PC-9 (cell line): ENCODE measurements around the gene FOXD1. TPM values are rescaled to one million over a fixed set of nuclear protein-coding genes. Genes with fewer than 3 reads are reported as not detected.

Experiments
- BruUV-seq: library from RNA; stranded (reverse); fragments of 400-500 nt; replicated peaks from 2 replicates; lab custom pipeline; 2021; lab: Mats Ljungman, UMichigan
- CTCF ChIA-PET: fragments of 300-600 bp; sonication (Branson Sonifier 250); formaldehyde crosslinking; loops from one replicate; lab custom pipeline; 2022; ENCODE audit warnings: antibody characterized with exemption; lab: Charles Lee
- POLR2A ChIA-PET: fragments of 300-600 bp; sonication (Branson Sonifier 250); formaldehyde crosslinking; loops from one replicate; lab custom pipeline; 2022; ENCODE audit warnings: antibody characterized with exemption; ENCODE audit not compliant: unreplicated experiment; lab: Charles Lee
- DNase-seq, 2 experiments: peaks; one replicate each; pipeline versions ENCODE4 v3.0.0 to v3.0.0-alpha.2; 2015 to 2022; ENCODE audit warnings: mixed read lengths in 1 of 2
- H2AFZ ChIP-seq: fragments of 200-600 bp; sonication (generic); 2 replicates; pipeline ENCODE4 v1.8.1; 2017; ENCODE audit warnings: antibody characterized with exemption
- H3F3A ChIP-seq: fragments of 200-600 bp; sonication (generic); 2 replicates; pipeline ENCODE4 v1.8.1; 2017; ENCODE audit warnings: antibody characterized with exemption, mild to moderate bottlenecking, low read depth; ENCODE audit not compliant: insufficient read depth
- H3K27ac ChIP-seq: fragments of 200-600 bp; sonication (generic); 2 replicates; pipeline ENCODE4 v1.6.1; 2016; ENCODE audit warnings: mixed run types
- H3K27me3 ChIP-seq: fragments of 200-600 bp; sonication (generic); 2 replicates; pipeline ENCODE4 v1.6.1; 2016; ENCODE audit warnings: low read depth, mixed run types; ENCODE audit not compliant: insufficient read depth
- H3K36me3 ChIP-seq: fragments of 200-600 bp; sonication (generic); 2 replicates; pipeline ENCODE4 v1.6.1; 2016; ENCODE audit warnings: low read depth, mixed run types
- H3K4me1 ChIP-seq: fragments of 200-600 bp; sonication (generic); replicated peaks from 2 replicates; pipeline ENCODE4 v1.6.1; 2016; ENCODE audit warnings: mixed run types; ENCODE audit not compliant: insufficient read depth
- H3K4me2 ChIP-seq: fragments of 200-600 bp; sonication (generic); 2 replicates; pipeline ENCODE4 v1.6.1; 2017; ENCODE audit warnings: mixed run types
- H3K4me3 ChIP-seq: fragments of 200-600 bp; sonication (generic); 2 replicates; pipeline ENCODE4 v1.6.1; 2016; ENCODE audit warnings: mixed run types
- H3K79me2 ChIP-seq: fragments of 200-600 bp; sonication (generic); 2 replicates; pipeline ENCODE4 v1.6.1; 2017; ENCODE audit warnings: low read depth, mixed run types
- H3K9me2 ChIP-seq: fragments of 200-600 bp; sonication (generic); 2 replicates; pipeline ENCODE4 v1.8.1; 2017; ENCODE audit warnings: mild to moderate bottlenecking; ENCODE audit not compliant: insufficient read depth
- H3K9me3 ChIP-seq: fragments of 200-600 bp; sonication (generic); 2 replicates; pipeline ENCODE4 v1.8.1; 2016; ENCODE audit warnings: low read depth; ENCODE audit not compliant: insufficient read depth
- H4K20me1 ChIP-seq: fragments of 200-600 bp; sonication (generic); 2 replicates; pipeline ENCODE4 v1.8.1; 2017; ENCODE audit not compliant: insufficient read depth
- CTCF ChIP-seq: fragments of 200-600 bp; sonication (generic); conservative IDR thresholded peaks from 2 replicates; pipeline ENCODE4 v1.6.1; 2017; ENCODE audit warnings: mixed run types, antibody characterized with exemption, mild to moderate bottlenecking, moderate library complexity
- EZH2 ChIP-seq: fragments of 200-600 bp; sonication (generic); IDR thresholded peaks from 2 replicates; pipeline ENCODE4 v1.8.0; 2017; ENCODE audit warnings: antibody characterized with exemption, low read depth
- intact Hi-C: fragments of 100-400 bp; cut with micrococcal nuclease; formaldehyde crosslinking; loops from one replicate; pipeline ENCODE4 v1.10.0; 2022; ENCODE audit not compliant: unreplicated experiment
- total RNA-seq: library from RNA; stranded (reverse); gene quantifications from 2 replicates; pipeline ENCODE4 v1.2.3, GENCODE V29; 2021

Gene FOXD1
- total RNA-seq, 1 experiment from 2014 or later = 4.1 TPM

- Histone ChIP-seq H3K27me3 (no peaks in the 10 kb centered on the region), H3K4me3 (no peak overlapping the region), H3K4me2 (no peak overlapping the region), H3K4me1 (no peaks in the 10 kb centered on the region), H3F3A (no peaks in the 10 kb centered on the region), H3K9me3 (no peaks in the 10 kb centered on the region), H3K27ac (no peak overlapping the region), H3K79me2 (no peaks in the 10 kb centered on the region), H4K20me1 (no peaks in the 10 kb centered on the region), H3K36me3 (no peaks in the 10 kb centered on the region), H2AFZ (no peak overlapping the region), H3K9me2 (no peaks in the 10 kb centered on the region)
- POLR2A ChIA-PET = interaction anchor here (0.5 to 0.6 kb wide), 3 partner anchors 9 to 84 kb away, joined by 3 to 9 read pairs (median 5); no protein-coding TSS in a partner anchor
- BruUV-seq = no TSS peak
- CTCF ChIA-PET = no interaction called here
- intact Hi-C loops = no loop called here
- no peak for TF ChIP-seq EZH2
- no peak for TF ChIP-seq CTCF
- DNase-seq = no peak
Observed at GRCh38 chr5:73405691-73406090, 42.9 kb downstream of the FOXD1 start.

- Histone ChIP-seq H3F3A (no peaks in the 10 kb centered on the region), H3K27ac (no peak overlapping the region), H3K27me3 (no peaks in the 10 kb centered on the region), H4K20me1 (no peaks in the 10 kb centered on the region), H3K9me2 (peaks cover 7% of the 10 kb centered on the region; the same call in 1 of the 2 replicates), H3K36me3 (no peaks in the 10 kb centered on the region), H3K4me1 (no peaks in the 10 kb centered on the region), H2AFZ (no peak overlapping the region), H3K79me2 (no peaks in the 10 kb centered on the region), H3K4me3 (no peak overlapping the region), H3K4me2 (no peak overlapping the region), H3K9me3 (no peaks in the 10 kb centered on the region)
- DNase-seq = no peak
- POLR2A ChIA-PET = interaction anchor here (0.6 kb wide), 1 partner anchor 46 kb away, joined by 8 read pairs; no protein-coding TSS in a partner anchor
- no TSS peak for BruUV-seq
- intact Hi-C loops = no loop called here
- no peak for TF ChIP-seq CTCF
- CTCF ChIA-PET = no interaction called here
Observed at GRCh38 chr5:73399775-73400174, 48.8 kb downstream of the FOXD1 start.

Other genes with a start within 250 kb of the FOXD1 start
- gene BTF3, start 49.7 kb upstream of the FOXD1 start, total RNA-seq = 635 and 694 TPM in 2 replicates
- gene ANKRA2, start 116.9 kb upstream of the FOXD1 start, total RNA-seq = 12.9 and 15.5 TPM in 2 replicates
- 15.1 and 19.4 TPM in 2 replicates for gene UTP15, start 117.0 kb upstream of the FOXD1 start, total RNA-seq
- gene ARHGEF28, start 177.4 kb upstream of the FOXD1 start, total RNA-seq = 62.5 and 77.5 TPM in 2 replicates